GM23338 (cell line): ENCODE data around the gene ITFG1.

Source experiments
- CREB1 ChIP-seq: fragments of 250-450 bp; sonication (Bioruptor Pico); IDR thresholded peaks from 2 replicates; pipeline ENCODE4 v1.5.0; 2020; ENCODE audit warnings: low read depth, mild to moderate bottlenecking, moderate library complexity
- EZH2 ChIP-seq: fragments of 200-600 bp; sonication (generic); IDR thresholded peaks from one replicate; pipeline ENCODE4 v1.8.0; 2017; ENCODE audit warnings: antibody characterized with exemption, mild to moderate bottlenecking, low read depth; ENCODE audit not compliant: unreplicated experiment
- EZH2phosphoT487 ChIP-seq: fragments of 200-600 bp; sonication (generic); IDR thresholded peaks from one replicate; pipeline ENCODE4 v1.8.1; 2018; ENCODE audit warnings: antibody characterized with exemption; ENCODE audit not compliant: unreplicated experiment
- JUNB ChIP-seq: IDR thresholded peaks from one replicate; pipeline ENCODE4 v1.6.1; 2016; ENCODE audit warnings: antibody characterized with exemption; ENCODE audit not compliant: unreplicated experiment
- POLR2AphosphoS5 ChIP-seq: IDR thresholded peaks from 2 replicates; pipeline ENCODE4 v1.6.1; 2016; ENCODE audit warnings: antibody characterized with exemption, low read depth
- ZNF114 ChIP-seq: fragments of 250-450 bp; sonication (Bioruptor Pico); IDR thresholded peaks from 2 replicates; pipeline ENCODE4 v1.5.0; 2020; ENCODE audit warnings: mild to moderate bottlenecking, moderate library complexity
- TF ChIP-seq, protein P1 (sequence below), 2 experiments: fragments of 200-600 bp in 1 of 2; sonication (generic) in 1 of 2; conservative IDR thresholded peaks; 2 replicates each; pipeline versions ENCODE4 v1.5.1 to v1.6.1; 2016 to 2017; ENCODE audit warnings: antibody characterized with exemption in 2 of 2, low read depth in 2 of 2, mild to moderate bottlenecking in 2 of 2, moderate library complexity in 1 of 2
- TF ChIP-seq, protein P2 (sequence below): IDR thresholded peaks from one replicate; pipeline ENCODE4 v1.6.1; 2018; ENCODE audit warnings: antibody characterized with exemption; ENCODE audit not compliant: unreplicated experiment

DNA sequence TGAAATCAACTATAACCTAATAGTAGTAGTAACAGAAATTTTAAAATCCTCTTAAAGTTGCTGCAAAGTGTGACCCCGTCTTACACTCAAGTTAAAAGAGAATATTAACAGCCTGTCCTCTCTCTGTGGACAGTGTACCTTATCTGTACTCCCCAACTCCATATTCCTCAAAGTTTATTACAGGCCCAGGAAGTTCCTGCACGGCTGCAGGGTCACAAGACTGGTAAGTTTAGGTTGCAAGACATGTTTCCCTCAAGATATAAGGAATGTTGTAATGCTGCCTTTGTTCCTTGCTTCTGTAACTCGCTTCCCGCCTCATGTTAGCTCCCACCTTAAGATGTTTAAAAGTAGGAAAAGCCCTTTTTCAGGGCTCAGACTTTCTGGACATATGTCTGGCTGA, 72.2 kb downstream of the ITFG1 start:
- TF ChIP-seq, protein P1, sequence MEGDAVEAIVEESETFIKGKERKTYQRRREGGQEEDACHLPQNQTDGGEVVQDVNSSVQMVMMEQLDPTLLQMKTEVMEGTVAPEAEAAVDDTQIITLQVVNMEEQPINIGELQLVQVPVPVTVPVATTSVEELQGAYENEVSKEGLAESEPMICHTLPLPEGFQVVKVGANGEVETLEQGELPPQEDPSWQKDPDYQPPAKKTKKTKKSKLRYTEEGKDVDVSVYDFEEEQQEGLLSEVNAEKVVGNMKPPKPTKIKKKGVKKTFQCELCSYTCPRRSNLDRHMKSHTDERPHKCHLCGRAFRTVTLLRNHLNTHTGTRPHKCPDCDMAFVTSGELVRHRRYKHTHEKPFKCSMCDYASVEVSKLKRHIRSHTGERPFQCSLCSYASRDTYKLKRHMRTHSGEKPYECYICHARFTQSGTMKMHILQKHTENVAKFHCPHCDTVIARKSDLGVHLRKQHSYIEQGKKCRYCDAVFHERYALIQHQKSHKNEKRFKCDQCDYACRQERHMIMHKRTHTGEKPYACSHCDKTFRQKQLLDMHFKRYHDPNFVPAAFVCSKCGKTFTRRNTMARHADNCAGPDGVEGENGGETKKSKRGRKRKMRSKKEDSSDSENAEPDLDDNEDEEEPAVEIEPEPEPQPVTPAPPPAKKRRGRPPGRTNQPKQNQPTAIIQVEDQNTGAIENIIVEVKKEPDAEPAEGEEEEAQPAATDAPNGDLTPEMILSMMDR (conservative IDR thresholded peaks at IDR 0.05; ENCODE audit: low read depth in 2 of 2): no peak
- TF ChIP-seq EZH2phosphoT487 (no peak), CREB1 (CRISPR knock-in tag) (no peak), EZH2 (no peak), POLR2AphosphoS5 (no peak), JUNB (no peak), ZNF114 (no peak)
- TF ChIP-seq, protein P2, sequence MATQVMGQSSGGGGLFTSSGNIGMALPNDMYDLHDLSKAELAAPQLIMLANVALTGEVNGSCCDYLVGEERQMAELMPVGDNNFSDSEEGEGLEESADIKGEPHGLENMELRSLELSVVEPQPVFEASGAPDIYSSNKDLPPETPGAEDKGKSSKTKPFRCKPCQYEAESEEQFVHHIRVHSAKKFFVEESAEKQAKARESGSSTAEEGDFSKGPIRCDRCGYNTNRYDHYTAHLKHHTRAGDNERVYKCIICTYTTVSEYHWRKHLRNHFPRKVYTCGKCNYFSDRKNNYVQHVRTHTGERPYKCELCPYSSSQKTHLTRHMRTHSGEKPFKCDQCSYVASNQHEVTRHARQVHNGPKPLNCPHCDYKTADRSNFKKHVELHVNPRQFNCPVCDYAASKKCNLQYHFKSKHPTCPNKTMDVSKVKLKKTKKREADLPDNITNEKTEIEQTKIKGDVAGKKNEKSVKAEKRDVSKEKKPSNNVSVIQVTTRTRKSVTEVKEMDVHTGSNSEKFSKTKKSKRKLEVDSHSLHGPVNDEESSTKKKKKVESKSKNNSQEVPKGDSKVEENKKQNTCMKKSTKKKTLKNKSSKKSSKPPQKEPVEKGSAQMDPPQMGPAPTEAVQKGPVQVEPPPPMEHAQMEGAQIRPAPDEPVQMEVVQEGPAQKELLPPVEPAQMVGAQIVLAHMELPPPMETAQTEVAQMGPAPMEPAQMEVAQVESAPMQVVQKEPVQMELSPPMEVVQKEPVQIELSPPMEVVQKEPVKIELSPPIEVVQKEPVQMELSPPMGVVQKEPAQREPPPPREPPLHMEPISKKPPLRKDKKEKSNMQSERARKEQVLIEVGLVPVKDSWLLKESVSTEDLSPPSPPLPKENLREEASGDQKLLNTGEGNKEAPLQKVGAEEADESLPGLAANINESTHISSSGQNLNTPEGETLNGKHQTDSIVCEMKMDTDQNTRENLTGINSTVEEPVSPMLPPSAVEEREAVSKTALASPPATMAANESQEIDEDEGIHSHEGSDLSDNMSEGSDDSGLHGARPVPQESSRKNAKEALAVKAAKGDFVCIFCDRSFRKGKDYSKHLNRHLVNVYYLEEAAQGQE: no peak
